ENCODE results near the gene PLA2G4E. TPM values are rescaled to one million over a fixed set of nuclear protein-coding genes. Genes with fewer than 3 reads are reported as not detected.

Gene PLA2G4E
- total RNA-seq, 6 donors from 2014 or later = 0.13 to 5.2 (median 1.1) TPM; not detected in 2

GRCh38 chr15:41934843-41935242 lies 86.0 kb downstream of the PLA2G4E start:
- Histone ChIP-seq H3K27me3 (no peaks in the 10 kb centered on the region), H3K4me1 (peaks cover 51 to 71% (median 59%) of the 10 kb centered on the region in 4 donors), H3K4me3 (no peak overlapping the region), H3K36me3 (peaks cover 0 to 2% (median 0%) of the 10 kb centered on the region in 4 donors), H3K9me3 (no peaks in the 10 kb centered on the region), H3K27ac (peak overlapping the region; percentile 62 to 79 (median 71))
- ATAC-seq (ENCODE audit: low FRiP score in 2 of 2) (peak in 1 of 2 donors; percentile 55), DNase-seq (peak in 1 of 2 donors; percentile 62)
- 37 to 49% methylated on average over 4 of the region's 4 CpGs for WGBS, 2 donors
- TF ChIP-seq EP300 (IDR thresholded peaks at IDR 0.05) (peak in 2 of 4 donors; percentile 11 to 23), POLR2AphosphoS5 (IDR thresholded peaks at IDR 0.05) (peak in 1 of 2 donors; percentile 67), POLR2A (IDR thresholded peaks at IDR 0.05) (no peak)

GRCh38 chr15:41933771-41934170 lies 87.1 kb downstream of the PLA2G4E start:
- no peak for ATAC-seq (ENCODE audit: low FRiP score in 2 of 2)
- peak overlapping the region; percentile 62 to 79 (median 71) for H3K27ac ChIP-seq

GRCh38 chr15:41933326-41933725 lies 87.5 kb downstream of the PLA2G4E start:
- Histone ChIP-seq H3K27ac (peak overlapping the region in 2 of 4 donors; percentile 74 to 79), H3K9me3 (no peaks in the 10 kb centered on the region), H3K4me3 (no peak overlapping the region), H3K36me3 (no peaks in the 10 kb centered on the region), H3K27me3 (no peaks in the 10 kb centered on the region), H3K4me1 (peaks cover 62 to 81% (median 73%) of the 10 kb centered on the region in 4 donors)
- ATAC-seq (ENCODE audit: low FRiP score in 2 of 2) (no peak), DNase-seq (no peak)
- WGBS, 2 donors = 94 to 95% methylated on average over 7 of the region's 7 CpGs
- TF ChIP-seq POLR2AphosphoS5 (IDR thresholded peaks at IDR 0.05) (no peak), CTCF (IDR thresholded peaks at IDR 0.05) (no peak), POLR2A (IDR thresholded peaks at IDR 0.05) (no peak), EP300 (IDR thresholded peaks at IDR 0.05) (no peak)

More at GRCh38 chr15:41933771-41934170, 87.1 kb downstream of the PLA2G4E start:
- TF ChIP-seq EP300 (IDR thresholded peaks at IDR 0.05) (no peak), POLR2AphosphoS5 (IDR thresholded peaks at IDR 0.05) (peak in 1 of 2 donors; percentile 12)
- no peaks in the 10 kb centered on the region for H3K9me3 ChIP-seq
- 61 to 67% methylated on average over 9 to 10 of the region's 10 CpGs for WGBS, 2 donors
- H3K36me3 ChIP-seq = no peaks in the 10 kb centered on the region
- no peak for DNase-seq
- H3K4me3 ChIP-seq = no peak overlapping the region
- no peaks in the 10 kb centered on the region for H3K27me3 ChIP-seq
- H3K4me1 ChIP-seq = peaks cover 58 to 81% (median 70%) of the 10 kb centered on the region in 4 donors

GRCh38 chr15:41932511-41933289 lies 88.1 kb downstream of the PLA2G4E start:
- 84 to 87% methylated on average over 16 of the region's 16 CpGs for WGBS, 2 donors
- H3K4me1 ChIP-seq = peaks cover 62 to 83% (median 73%) of the 10 kb centered on the region in 4 donors
- no peak overlapping the region for H3K4me3 ChIP-seq
- no peaks in the 10 kb centered on the region for H3K9me3 ChIP-seq
- H3K27me3 ChIP-seq = no peaks in the 10 kb centered on the region
- H3K27ac ChIP-seq = peak overlapping the region in 1 of 4 donors; percentile 79
- DNase-seq (no peak), ATAC-seq (ENCODE audit: low FRiP score in 2 of 2) (no peak)
- no peaks in the 10 kb centered on the region for H3K36me3 ChIP-seq
- no peak for TF ChIP-seq CTCF (IDR thresholded peaks at IDR 0.05)
- TF ChIP-seq EP300 (IDR thresholded peaks at IDR 0.05) = no peak
- no peak for TF ChIP-seq POLR2A (IDR thresholded peaks at IDR 0.05)
- TF ChIP-seq POLR2AphosphoS5 (IDR thresholded peaks at IDR 0.05) = no peak

GRCh38 chr15:41932101-41932500 lies 88.7 kb downstream of the PLA2G4E start:
- TF ChIP-seq POLR2AphosphoS5 (IDR thresholded peaks at IDR 0.05) = no peak
- no peak for TF ChIP-seq EP300 (IDR thresholded peaks at IDR 0.05)
- TF ChIP-seq POLR2A (IDR thresholded peaks at IDR 0.05) = no peak
- no peak for TF ChIP-seq CTCF (IDR thresholded peaks at IDR 0.05)
- Histone ChIP-seq H3K4me1 (peaks cover 62 to 83% (median 74%) of the 10 kb centered on the region in 4 donors), H3K36me3 (no peaks in the 10 kb centered on the region), H3K9me3 (no peaks in the 10 kb centered on the region), H3K27me3 (no peaks in the 10 kb centered on the region), H3K27ac (peak overlapping the region in 1 of 4 donors; percentile 79), H3K4me3 (no peak overlapping the region)
- DNase-seq (no peak), ATAC-seq (ENCODE audit: low FRiP score in 2 of 2) (no peak)
- 96 to 97% methylated on average over 9 of the region's 9 CpGs for WGBS, 2 donors

Other genes starting within 250 kb of the PLA2G4E start
- gene MAPKBP1, start 246.6 kb downstream of the PLA2G4E start, total RNA-seq = 10 to 100 TPM; 12.8 to 83.8 (median 26.8) TPM
- 10 to 100 TPM; 14.4 to 41.5 (median 31.2) TPM for gene JMJD7, start 192.9 kb downstream of the PLA2G4E start, total RNA-seq
- gene PLA2G4B, start 182.2 kb downstream of the PLA2G4E start, total RNA-seq = 10 to 100 TPM in 4 of 6 donors, 1 to 10 TPM in 2; 4.7 to 71.2 (median 14.4) TPM
- 1 to 10 TPM in 3 of 6 donors, under 1 TPM in 3; 0.20 to 9.4 (median 2.0) TPM for gene SPTBN5, start 127.0 kb downstream of the PLA2G4E start, total RNA-seq
- 10 to 100 TPM; 23.0 to 46.4 (median 31.5) TPM for gene EHD4, start 48.5 kb downstream of the PLA2G4E start, total RNA-seq
- not detected for gene PLA2G4D, start 73.5 kb upstream of the PLA2G4E start, total RNA-seq
- 100 to 1,000 TPM in 3 of 6 donors, 10 to 100 TPM in 3; 57.8 to 162 (median 99.8) TPM for gene PLA2G4F, start 135.6 kb upstream of the PLA2G4E start, total RNA-seq
- 100 to 1,000 TPM in 1 of 6 donors, 10 to 100 TPM in 5; 56.4 to 325 (median 85.3) TPM for gene VPS39, start 187.3 kb upstream of the PLA2G4E start, total RNA-seq